HG03045 (cell line): ENCODE results near the gene INPP5K.
"Not testable (repeated sequence)": the region's sequence is repeated elsewhere in the genome, so short reads cannot be mapped to it uniquely, and the experiment has no call there.

Source experiments
- ATAC-seq: cut with Tn5 transposase; IDR thresholded peaks from one replicate; pipeline ENCODE4 v1.9.1; 2021; ENCODE audit warnings: mild to moderate bottlenecking, moderate library complexity; ENCODE audit not compliant: unreplicated experiment

INPP5K gene

GRCh38 chr17:1516388-1517161 is at the start of gene INPP5K:
Gene INPP5K, minus strand, starts transcription at chr17:1516612. Its CDS starts 113 bp downstream, at chr17:1516499.
- ATAC-seq = peak; percentile 92

- no peak for ATAC-seq
Measured at GRCh38 chr17:1565877-1566276, 49.5 kb upstream of the INPP5K start.

- no peak for ATAC-seq
Measured at GRCh38 chr17:1563786-1564613, 47.6 kb upstream of the INPP5K start.

GRCh38 chr17:1563471-1563785 is 47.0 kb upstream of the INPP5K start:
- not testable (repeated sequence) for ATAC-seq

- ATAC-seq = peak; percentile 34
Measured at GRCh38 chr17:1562176-1562643, 45.8 kb upstream of the INPP5K start.

- ATAC-seq = peak; percentile 15
Measured at GRCh38 chr17:1561420-1562175, 45.2 kb upstream of the INPP5K start.

- no peak for ATAC-seq
Measured at GRCh38 chr17:1560858-1561355, 44.5 kb upstream of the INPP5K start.

GRCh38 chr17:1560101-1560857 is 43.9 kb upstream of the INPP5K start:
- ATAC-seq = no peak

GRCh38 chr17:1559047-1560043 is 42.9 kb upstream of the INPP5K start:
- no peak for ATAC-seq

- ATAC-seq = no peak
Measured at GRCh38 chr17:1558401-1558800, 42.0 kb upstream of the INPP5K start.

GRCh38 chr17:1557355-1558095 is 41.1 kb upstream of the INPP5K start:
- no peak for ATAC-seq

- no peak for ATAC-seq
Measured at GRCh38 chr17:1555651-1556471, 39.4 kb upstream of the INPP5K start.

- no peak for ATAC-seq
Measured at GRCh38 chr17:1554751-1555540, 38.5 kb upstream of the INPP5K start.

GRCh38 chr17:1553354-1554266 is 37.2 kb upstream of the INPP5K start:
- ATAC-seq = no peak

GRCh38 chr17:1552932-1553331 is 36.5 kb upstream of the INPP5K start:
- ATAC-seq = no peak

- ATAC-seq = no peak
Measured at GRCh38 chr17:1551741-1552140, 35.3 kb upstream of the INPP5K start.
